Measurements from ENCODE around the gene SCYGR4.
"Not testable (repeated sequence)": the region's sequence is repeated elsewhere in the genome, so short reads cannot be mapped to it uniquely, and the experiment has no call there.

The SCYGR4 gene

DNA sequence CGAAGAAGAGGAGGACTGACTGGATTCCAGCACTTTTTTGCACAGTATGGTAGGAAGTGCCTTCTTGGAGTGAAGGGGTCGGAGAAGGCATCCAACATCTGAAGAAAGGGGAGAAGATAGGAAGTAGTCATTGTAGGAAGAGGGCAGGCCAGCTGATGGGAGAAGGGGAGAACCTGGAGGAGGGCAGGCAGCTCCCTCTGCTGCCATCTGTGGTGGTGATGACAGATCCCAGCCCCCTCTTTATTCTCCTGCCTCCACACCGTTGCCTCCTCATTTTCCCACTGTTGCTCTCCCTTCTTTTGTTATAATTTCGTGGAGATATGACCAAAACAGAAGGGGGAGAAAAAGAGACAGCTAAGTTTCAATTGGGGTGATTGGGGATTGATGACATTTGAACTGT, 21.5 kb upstream of the SCYGR4 start:
- Histone ChIP-seq H3K36me3 (ENCODE audit: control insufficient read depth in 1 of 2, insufficient read depth in 2 of 2, low read length in 2 of 2) (no peaks in the 10 kb centered on the region), H3K27ac (ENCODE audit: low read depth, low read length) (no peak overlapping the region), H3K9ac (ENCODE audit: low read depth in 1 of 2, low read length in 2 of 2) (no peak overlapping the region), H3K27me3 (ENCODE audit: control insufficient read depth in 1 of 2, insufficient read depth in 2 of 2, low read length in 2 of 2) (peaks cover 0 to 6% of the 10 kb centered on the region in 2 donors), H3K9me3 (ENCODE audit: control insufficient read depth in 1 of 2, low read length in 2 of 2) (no peaks in the 10 kb centered on the region), H3K4me1 (ENCODE audit: control insufficient read depth in 1 of 2, insufficient read depth in 2 of 2, low read length in 2 of 2) (no peaks in the 10 kb centered on the region), H3K4me3 (ENCODE audit: low read depth in 1 of 2, low read length in 2 of 2) (no peak overlapping the region)

DNA sequence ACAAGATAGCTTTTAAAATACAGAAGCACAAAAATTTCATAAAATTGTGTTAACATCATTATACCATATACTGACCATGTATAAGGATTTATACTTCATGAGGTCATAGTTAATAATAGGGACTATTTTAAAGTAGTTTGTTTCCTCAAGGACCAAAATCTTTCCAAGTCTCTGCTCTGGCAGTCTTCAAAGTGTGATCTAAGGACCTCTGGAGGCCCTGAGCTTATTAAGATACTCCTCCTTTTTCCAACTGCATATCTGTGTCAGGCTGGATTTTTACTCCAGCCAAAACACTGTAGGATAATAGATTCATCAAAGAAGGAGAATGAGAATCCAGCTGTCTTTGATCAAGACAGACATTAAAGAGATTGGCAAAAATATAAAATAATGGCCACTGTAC, 20.3 kb upstream of the SCYGR4 start:
- Histone ChIP-seq H3K9ac (ENCODE audit: low read depth in 1 of 2, low read length in 2 of 2) (no peak overlapping the region), H3K27me3 (ENCODE audit: control insufficient read depth in 1 of 2, insufficient read depth in 2 of 2, low read length in 2 of 2) (peaks cover 0 to 6% of the 10 kb centered on the region in 2 donors), H3K9me3 (ENCODE audit: control insufficient read depth in 1 of 2, low read length in 2 of 2) (no peaks in the 10 kb centered on the region), H3K4me3 (ENCODE audit: low read depth in 1 of 2, low read length in 2 of 2) (no peak overlapping the region), H3K27ac (ENCODE audit: low read depth, low read length) (no peak overlapping the region), H3K36me3 (ENCODE audit: control insufficient read depth in 1 of 2, insufficient read depth in 2 of 2, low read length in 2 of 2) (no peaks in the 10 kb centered on the region), H3K4me1 (ENCODE audit: control insufficient read depth in 1 of 2, insufficient read depth in 2 of 2, low read length in 2 of 2) (no peaks in the 10 kb centered on the region)

GRCh38 chr2:227597998-227598397, 19.3 kb upstream of the SCYGR4 start:
- no peak overlapping the region for H3K4me3 ChIP-seq (ENCODE audit: low read depth in 1 of 2, low read length in 2 of 2)
- H3K9ac ChIP-seq (ENCODE audit: low read depth in 1 of 2, low read length in 2 of 2) = no peak overlapping the region
- H3K27ac ChIP-seq (ENCODE audit: low read depth, low read length) = no peak overlapping the region
- H3K9me3 ChIP-seq (ENCODE audit: control insufficient read depth in 1 of 2, low read length in 2 of 2) = no peaks in the 10 kb centered on the region
- no peaks in the 10 kb centered on the region for H3K36me3 ChIP-seq (ENCODE audit: control insufficient read depth in 1 of 2, insufficient read depth in 2 of 2, low read length in 2 of 2)
- H3K4me1 ChIP-seq (ENCODE audit: control insufficient read depth in 1 of 2, insufficient read depth in 2 of 2, low read length in 2 of 2) = no peaks in the 10 kb centered on the region
- peaks cover 0 to 6% of the 10 kb centered on the region in 2 donors for H3K27me3 ChIP-seq (ENCODE audit: control insufficient read depth in 1 of 2, insufficient read depth in 2 of 2, low read length in 2 of 2)

DNA sequence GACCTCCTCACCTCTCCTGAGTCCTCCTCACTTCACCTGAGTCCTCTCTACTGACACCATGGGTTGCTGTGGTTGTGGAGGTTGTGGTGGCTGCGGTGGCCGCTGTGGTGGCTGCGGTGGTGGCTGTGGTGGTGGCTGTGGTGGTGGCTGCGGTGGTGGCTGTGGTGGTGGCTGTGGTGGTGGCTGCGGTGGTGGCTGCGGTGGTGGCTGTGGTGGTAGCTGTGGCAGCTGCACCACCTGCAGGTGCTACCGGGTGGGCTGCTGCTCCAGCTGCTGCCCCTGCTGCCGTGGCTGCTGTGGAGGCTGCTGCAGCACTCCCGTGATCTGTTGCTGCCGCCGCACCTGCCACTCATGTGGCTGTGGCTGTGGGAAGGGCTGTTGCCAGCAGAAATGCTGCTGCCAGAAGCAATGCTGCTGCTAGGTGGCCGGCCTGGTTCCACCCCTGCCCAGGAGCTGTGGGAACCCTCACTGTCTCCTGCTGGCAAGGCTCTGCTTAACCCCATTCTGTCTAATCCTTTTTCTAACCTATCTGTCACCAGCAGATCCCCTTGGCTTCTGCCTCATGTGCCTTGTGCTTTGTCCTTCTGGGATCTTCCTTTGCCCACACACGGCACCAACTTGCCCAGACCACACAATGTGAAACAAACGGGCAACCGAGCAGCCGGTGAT, 18.3 kb upstream of the SCYGR4 start, which contains the start of gene SCYGR2:
SCYGR2 (plus strand) TSS at position 59 of the 669 bp plus-strand sequence; CDS start at position 59, 0 bp downstream.
- not testable (repeated sequence) for H3K36me3 ChIP-seq (ENCODE audit: control insufficient read depth in 1 of 2, insufficient read depth in 2 of 2, low read length in 2 of 2); H3K9me3 ChIP-seq (ENCODE audit: control insufficient read depth in 1 of 2, low read length in 2 of 2); H3K27ac ChIP-seq (ENCODE audit: low read depth, low read length); H3K9ac ChIP-seq (ENCODE audit: low read depth in 1 of 2, low read length in 2 of 2); H3K27me3 ChIP-seq (ENCODE audit: control insufficient read depth in 1 of 2, insufficient read depth in 2 of 2, low read length in 2 of 2); H3K4me1 ChIP-seq (ENCODE audit: control insufficient read depth in 1 of 2, insufficient read depth in 2 of 2, low read length in 2 of 2); H3K4me3 ChIP-seq (ENCODE audit: low read depth in 1 of 2, low read length in 2 of 2)

GRCh38 chr2:227602358-227602757, 14.9 kb upstream of the SCYGR4 start:
- Histone ChIP-seq H3K4me1 (ENCODE audit: control insufficient read depth in 1 of 2, insufficient read depth in 2 of 2, low read length in 2 of 2) (no peaks in the 10 kb centered on the region), H3K36me3 (ENCODE audit: control insufficient read depth in 1 of 2, insufficient read depth in 2 of 2, low read length in 2 of 2) (no peaks in the 10 kb centered on the region), H3K27me3 (ENCODE audit: control insufficient read depth in 1 of 2, insufficient read depth in 2 of 2, low read length in 2 of 2) (no peaks in the 10 kb centered on the region), H3K9ac (ENCODE audit: low read depth in 1 of 2, low read length in 2 of 2) (no peak overlapping the region), H3K9me3 (ENCODE audit: control insufficient read depth in 1 of 2, low read length in 2 of 2) (no peaks in the 10 kb centered on the region), H3K4me3 (ENCODE audit: low read depth in 1 of 2, low read length in 2 of 2) (no peak overlapping the region), H3K27ac (ENCODE audit: low read depth, low read length) (no peak overlapping the region)

- no peaks in the 10 kb centered on the region for H3K9me3 ChIP-seq (ENCODE audit: control insufficient read depth in 1 of 2, low read length in 2 of 2)
- H3K9ac ChIP-seq (ENCODE audit: low read depth in 1 of 2, low read length in 2 of 2) = no peak overlapping the region
- no peaks in the 10 kb centered on the region for H3K4me1 ChIP-seq (ENCODE audit: control insufficient read depth in 1 of 2, insufficient read depth in 2 of 2, low read length in 2 of 2)
- no peak overlapping the region for H3K4me3 ChIP-seq (ENCODE audit: low read depth in 1 of 2, low read length in 2 of 2)
- H3K27me3 ChIP-seq (ENCODE audit: control insufficient read depth in 1 of 2, insufficient read depth in 2 of 2, low read length in 2 of 2) = no peaks in the 10 kb centered on the region
- H3K27ac ChIP-seq (ENCODE audit: low read depth, low read length) = no peak overlapping the region
- no peaks in the 10 kb centered on the region for H3K36me3 ChIP-seq (ENCODE audit: control insufficient read depth in 1 of 2, insufficient read depth in 2 of 2, low read length in 2 of 2)
Observed at GRCh38 chr2:227606476-227606875, 10.8 kb upstream of the SCYGR4 start.

DNA sequence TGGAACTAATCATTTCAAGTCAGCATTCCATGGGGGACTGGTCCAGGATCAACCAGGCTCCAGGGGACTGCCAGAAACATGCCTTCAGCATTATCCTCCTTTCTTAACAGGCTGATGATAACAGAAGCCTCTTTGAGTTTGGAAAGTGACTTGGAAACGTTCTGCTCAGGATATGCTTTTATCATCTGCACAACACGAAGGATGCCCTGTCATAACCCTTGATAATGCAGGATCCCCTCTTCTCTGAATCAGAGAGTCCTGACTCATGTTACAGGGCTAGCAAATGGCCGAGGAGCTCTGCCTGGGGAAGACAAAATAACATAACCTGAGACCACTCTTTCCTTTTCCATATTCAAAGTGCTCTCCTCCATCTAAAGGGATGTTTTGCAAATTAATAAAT, 9.4 kb upstream of the SCYGR4 start:
- no peak overlapping the region for H3K27ac ChIP-seq (ENCODE audit: low read depth, low read length)
- H3K9ac ChIP-seq (ENCODE audit: low read depth in 1 of 2, low read length in 2 of 2) = no peak overlapping the region
- H3K4me1 ChIP-seq (ENCODE audit: control insufficient read depth in 1 of 2, insufficient read depth in 2 of 2, low read length in 2 of 2) = no peaks in the 10 kb centered on the region

DNA sequence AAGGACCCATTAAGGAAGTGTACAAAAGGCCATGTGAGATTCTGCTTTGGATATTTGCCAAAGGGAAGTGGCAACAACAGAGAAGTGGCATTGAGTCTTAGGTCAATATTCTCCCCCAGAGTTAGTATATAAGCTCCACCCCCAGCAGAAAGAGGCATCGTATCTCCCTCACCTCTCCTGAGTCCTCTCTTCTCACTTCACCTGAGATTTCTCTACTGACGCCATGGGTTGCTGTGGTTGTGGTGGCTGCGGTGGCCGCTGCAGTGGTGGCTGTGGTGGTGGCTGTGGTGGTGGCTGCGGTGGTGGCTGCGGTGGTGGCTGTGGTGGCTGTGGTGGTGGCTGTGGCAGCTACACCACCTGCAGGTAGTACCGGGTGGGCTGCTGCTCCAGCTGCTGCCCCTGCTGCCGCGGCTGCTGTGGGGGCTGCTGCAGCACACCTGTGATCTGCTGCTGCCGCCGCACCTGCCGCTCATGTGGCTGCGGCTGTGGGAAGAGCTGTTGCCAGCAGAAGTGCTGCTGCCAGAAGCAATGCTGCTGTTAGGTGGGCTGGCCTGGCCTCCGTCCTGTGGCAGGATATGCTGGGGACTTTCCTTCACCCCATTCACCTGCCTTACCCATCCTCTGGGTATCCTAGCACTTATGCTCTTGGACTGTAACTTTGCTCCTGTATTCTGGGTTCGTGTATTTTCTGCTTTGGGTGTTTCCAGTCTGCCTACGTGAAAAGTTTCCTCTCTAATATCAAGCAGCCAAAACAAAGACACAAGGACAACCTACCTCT, 8.5 kb upstream of the SCYGR4 start:
- no peaks in the 10 kb centered on the region for H3K4me1 ChIP-seq (ENCODE audit: control insufficient read depth in 1 of 2, insufficient read depth in 2 of 2, low read length in 2 of 2)
- H3K9me3 ChIP-seq (ENCODE audit: control insufficient read depth in 1 of 2, low read length in 2 of 2) = no peaks in the 10 kb centered on the region
- H3K36me3 ChIP-seq (ENCODE audit: control insufficient read depth in 1 of 2, insufficient read depth in 2 of 2, low read length in 2 of 2) = no peaks in the 10 kb centered on the region
- no peak overlapping the region for H3K27ac ChIP-seq (ENCODE audit: low read depth, low read length)
- H3K27me3 ChIP-seq (ENCODE audit: control insufficient read depth in 1 of 2, insufficient read depth in 2 of 2, low read length in 2 of 2) = no peaks in the 10 kb centered on the region
- no peak overlapping the region for H3K9ac ChIP-seq (ENCODE audit: low read depth in 1 of 2, low read length in 2 of 2)
- H3K4me3 ChIP-seq (ENCODE audit: low read depth in 1 of 2, low read length in 2 of 2) = no peak overlapping the region

More for the DNA sequence above, 9.4 kb upstream of the SCYGR4 start:
- H3K27me3 ChIP-seq (ENCODE audit: control insufficient read depth in 1 of 2, insufficient read depth in 2 of 2, low read length in 2 of 2) = no peaks in the 10 kb centered on the region
- H3K36me3 ChIP-seq (ENCODE audit: control insufficient read depth in 1 of 2, insufficient read depth in 2 of 2, low read length in 2 of 2) = no peaks in the 10 kb centered on the region
- H3K9me3 ChIP-seq (ENCODE audit: control insufficient read depth in 1 of 2, low read length in 2 of 2) = no peaks in the 10 kb centered on the region
- H3K4me3 ChIP-seq (ENCODE audit: low read depth in 1 of 2, low read length in 2 of 2) = no peak overlapping the region

GRCh38 chr2:227610123-227610522, 7.2 kb upstream of the SCYGR4 start:
- Histone ChIP-seq H3K4me1 (ENCODE audit: control insufficient read depth in 1 of 2, insufficient read depth in 2 of 2, low read length in 2 of 2) (no peaks in the 10 kb centered on the region), H3K9me3 (ENCODE audit: control insufficient read depth in 1 of 2, low read length in 2 of 2) (no peaks in the 10 kb centered on the region)

GRCh38 chr2:227612546-227613271, 4.6 kb upstream of the SCYGR4 start:
- Histone ChIP-seq H3K36me3 (ENCODE audit: control insufficient read depth in 1 of 2, insufficient read depth in 2 of 2, low read length in 2 of 2) (no peaks in the 10 kb centered on the region), H3K4me3 (ENCODE audit: low read depth in 1 of 2, low read length in 2 of 2) (no peak overlapping the region), H3K4me1 (ENCODE audit: control insufficient read depth in 1 of 2, insufficient read depth in 2 of 2, low read length in 2 of 2) (no peaks in the 10 kb centered on the region), H3K27ac (ENCODE audit: low read depth, low read length) (no peak overlapping the region), H3K27me3 (ENCODE audit: control insufficient read depth in 1 of 2, insufficient read depth in 2 of 2, low read length in 2 of 2) (no peaks in the 10 kb centered on the region), H3K9ac (ENCODE audit: low read depth in 1 of 2, low read length in 2 of 2) (no peak overlapping the region), H3K9me3 (ENCODE audit: control insufficient read depth in 1 of 2, low read length in 2 of 2) (no peaks in the 10 kb centered on the region)

More at GRCh38 chr2:227610123-227610522, 7.2 kb upstream of the SCYGR4 start:
- Histone ChIP-seq H3K36me3 (ENCODE audit: control insufficient read depth in 1 of 2, insufficient read depth in 2 of 2, low read length in 2 of 2) (no peaks in the 10 kb centered on the region), H3K4me3 (ENCODE audit: low read depth in 1 of 2, low read length in 2 of 2) (no peak overlapping the region), H3K9ac (ENCODE audit: low read depth in 1 of 2, low read length in 2 of 2) (no peak overlapping the region), H3K27ac (ENCODE audit: low read depth, low read length) (no peak overlapping the region), H3K27me3 (ENCODE audit: control insufficient read depth in 1 of 2, insufficient read depth in 2 of 2, low read length in 2 of 2) (no peaks in the 10 kb centered on the region)

All from duodenal mucosa (tissue), 2 donors.